NCI-H1417 treated with DMSO at 0.1 percent for 48 hours (cell line): Measurements from ENCODE around the gene PTH2.

Source experiments
- DNase-seq: peaks from one replicate; lab custom pipeline; 2025; lab: John Stamatoyannopoulos, UW

PTH2 gene

DNA sequence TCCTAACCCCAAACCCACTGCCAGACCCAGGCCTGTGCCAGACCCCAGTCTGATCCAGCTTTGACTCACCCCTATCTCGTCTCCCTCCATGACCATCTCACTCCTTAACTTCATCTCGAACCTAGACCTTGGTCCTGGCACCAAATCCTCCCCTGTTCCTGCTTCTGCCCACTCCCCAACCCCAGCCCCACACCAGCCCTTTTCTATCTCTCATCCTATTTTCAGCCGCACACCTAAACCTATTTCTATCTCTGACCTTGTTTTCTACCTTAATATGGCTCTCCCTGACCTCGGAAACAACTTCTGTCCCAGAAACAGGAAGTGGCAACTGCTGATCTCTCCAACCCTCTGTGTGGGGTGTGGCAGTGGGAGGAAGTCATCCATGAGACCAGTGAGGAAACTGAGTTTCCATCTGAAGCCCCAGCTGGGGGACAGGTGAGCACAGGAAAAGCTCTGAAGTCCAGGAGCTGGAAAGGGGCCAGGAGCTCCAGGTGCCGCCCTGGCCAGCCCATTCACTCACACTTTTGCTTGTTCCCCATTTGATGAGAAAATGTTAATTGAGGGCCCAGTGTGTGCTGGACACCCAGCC lies 13.7 kb downstream of the PTH2 start:
- no peak for DNase-seq

DNA sequence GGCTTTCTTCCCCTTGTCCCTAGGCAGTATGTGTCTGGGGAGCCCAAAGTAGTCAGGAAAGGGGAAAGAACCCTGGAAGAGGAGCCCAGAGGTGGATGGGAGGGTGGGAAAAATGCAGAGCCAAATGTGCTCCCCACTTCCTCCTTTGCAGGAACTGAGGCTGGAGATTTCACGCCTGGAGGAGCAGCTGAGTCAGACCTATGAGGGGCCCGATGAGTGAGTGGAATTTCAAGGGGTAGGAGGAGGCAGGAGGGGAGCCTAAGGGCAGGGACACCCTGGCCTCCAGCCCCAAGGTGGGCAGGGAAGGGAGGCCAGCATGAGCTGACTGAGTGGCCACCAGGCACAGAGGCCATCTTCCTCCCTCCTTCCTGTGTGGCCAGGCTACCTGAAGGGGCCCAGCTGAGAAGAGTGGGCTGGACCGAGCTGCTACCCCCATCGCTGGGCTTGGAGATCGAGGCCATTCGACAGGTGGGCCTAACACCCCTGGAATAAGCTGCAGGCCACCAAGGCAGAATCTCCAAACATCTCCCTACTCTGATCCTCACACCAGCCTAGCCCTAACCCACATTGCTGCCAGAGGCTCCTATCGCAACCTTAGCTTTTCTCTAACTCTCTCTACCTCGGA lies 14.3 kb downstream of the PTH2 start:
- no peak for DNase-seq

- DNase-seq: no peak
These were observed 15.7 kb downstream of the PTH2 start for GRCh38 chr19:49407482-49408015.

DNA sequence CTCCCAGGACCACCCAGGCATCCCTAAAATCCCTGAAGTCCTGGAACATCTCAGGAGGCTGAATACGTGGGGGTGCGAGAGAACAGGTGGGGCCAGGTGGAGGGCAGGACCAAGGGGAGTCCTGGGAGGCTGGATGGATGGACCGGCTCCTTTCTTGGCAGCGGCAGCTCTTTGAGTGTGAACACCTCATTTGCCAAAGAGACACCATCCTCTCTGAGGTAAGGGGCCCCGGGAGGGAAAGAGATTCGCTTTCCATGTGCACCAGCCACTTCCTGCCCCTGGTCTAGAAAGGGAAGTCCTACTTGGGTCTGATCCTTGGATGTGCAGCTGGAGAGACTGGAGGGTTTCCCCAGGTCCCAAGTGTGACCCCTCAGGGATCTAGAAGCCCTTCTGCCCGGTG lies 16.2 kb downstream of the PTH2 start:
- DNase-seq: no peak

GRCh38 chr19:49403404-49404187 lies 19.6 kb downstream of the PTH2 start:
- no peak for DNase-seq

- no peak for DNase-seq
These were observed 23.2 kb downstream of the PTH2 start for GRCh38 chr19:49400029-49400428.

DNA sequence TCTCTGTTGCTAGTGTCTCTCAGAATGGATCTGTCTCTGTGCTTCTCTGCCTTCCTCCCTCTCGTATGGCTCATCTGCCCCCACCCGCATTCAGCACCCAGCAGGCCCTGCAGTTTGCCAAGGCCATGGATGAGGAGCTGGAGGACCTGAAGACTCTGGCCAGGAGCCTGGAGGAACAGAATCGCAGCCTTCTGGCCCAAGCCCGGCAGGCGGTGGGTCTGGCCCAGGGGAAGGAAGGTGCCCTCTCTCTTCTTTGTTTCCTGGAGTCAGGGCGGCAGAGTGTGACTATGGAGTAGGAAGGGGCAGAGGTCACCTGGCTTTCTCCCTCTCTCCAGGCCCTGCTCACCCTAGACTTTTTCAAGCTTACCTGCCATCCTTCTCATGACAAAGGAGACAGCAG lies 24.3 kb downstream of the PTH2 start:
- no peak for DNase-seq

- DNase-seq: no peak
These were observed 25.1 kb downstream of the PTH2 start for GRCh38 chr19:49398001-49398615.

DNA sequence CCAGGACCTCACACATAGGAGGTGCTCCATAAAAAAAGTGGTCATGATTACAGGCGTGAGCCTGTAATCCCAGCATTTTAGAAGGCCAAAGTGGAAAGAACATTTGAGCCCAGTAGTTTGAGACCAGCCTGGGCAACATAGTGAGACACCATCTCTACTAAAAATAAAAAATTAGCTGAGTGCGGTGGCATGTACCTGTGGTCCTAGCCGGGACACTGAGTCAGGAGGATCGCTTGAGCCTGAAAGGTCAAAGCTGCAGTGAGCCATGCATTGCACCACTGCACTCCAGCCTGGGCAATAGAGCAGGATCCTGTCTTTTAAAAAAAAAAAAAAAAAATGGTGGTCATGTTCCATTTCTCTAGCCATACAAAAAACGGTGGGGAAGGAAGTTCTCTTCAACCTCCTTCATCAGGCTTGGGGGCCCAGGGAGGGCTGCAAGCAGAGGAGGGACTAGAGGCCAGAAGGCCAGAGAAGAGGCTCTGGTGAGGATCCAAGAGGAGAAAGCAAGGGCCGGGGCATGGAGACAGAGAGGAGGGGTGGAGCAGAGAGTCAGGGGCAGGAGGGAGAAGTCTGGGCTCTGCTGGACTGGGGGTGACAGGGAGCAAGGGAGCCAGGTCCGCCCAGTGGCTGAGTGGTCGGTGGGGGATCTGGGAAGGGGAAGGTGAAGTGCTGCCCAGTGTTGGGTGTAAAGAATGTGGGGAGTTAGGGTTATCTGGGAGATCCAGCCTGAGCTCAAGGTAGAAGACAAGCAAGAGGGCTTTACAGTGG lies 26.3 kb downstream of the PTH2 start:
- DNase-seq: no peak

DNA sequence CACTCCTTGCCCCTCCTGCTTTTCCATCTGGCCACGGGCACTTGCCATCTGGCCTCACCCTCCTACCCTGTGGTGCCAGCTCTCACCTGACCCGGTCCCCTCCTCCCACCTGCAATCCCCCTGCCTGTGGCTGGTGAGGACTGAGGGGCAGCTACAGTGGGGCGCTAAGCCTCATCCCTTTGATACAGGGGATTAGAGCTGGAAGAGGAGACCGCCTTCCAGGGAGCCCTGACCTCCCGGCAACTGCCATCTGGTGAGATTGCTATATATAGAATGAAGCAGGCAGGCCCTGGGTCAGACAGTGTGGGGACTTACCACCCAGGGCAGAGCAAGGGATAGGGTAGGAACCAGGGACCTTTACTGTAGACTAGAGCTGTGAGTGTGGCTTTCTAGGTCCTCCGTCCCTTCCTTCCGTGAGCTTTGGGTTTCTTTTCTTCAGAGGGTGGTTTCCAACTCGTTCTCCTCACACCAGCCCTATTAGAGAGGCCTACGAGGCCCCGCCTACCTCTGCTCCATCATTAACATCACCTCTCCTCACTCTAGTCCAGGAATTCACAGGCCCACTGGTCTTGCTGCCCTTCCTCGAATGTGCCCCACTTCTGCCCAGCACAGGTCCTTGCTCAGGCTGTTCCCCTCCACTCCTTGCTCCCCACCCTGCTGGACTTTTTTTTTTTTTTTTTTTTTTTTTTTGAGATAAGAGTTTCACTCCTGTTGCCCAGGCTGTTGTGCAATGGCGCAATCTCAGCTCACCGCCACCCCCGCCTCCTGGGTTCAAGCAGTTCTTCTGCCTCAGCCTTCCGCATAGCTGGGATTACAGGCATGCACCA lies 27.4 kb downstream of the PTH2 start:
- DNase-seq: no peak

DNA sequence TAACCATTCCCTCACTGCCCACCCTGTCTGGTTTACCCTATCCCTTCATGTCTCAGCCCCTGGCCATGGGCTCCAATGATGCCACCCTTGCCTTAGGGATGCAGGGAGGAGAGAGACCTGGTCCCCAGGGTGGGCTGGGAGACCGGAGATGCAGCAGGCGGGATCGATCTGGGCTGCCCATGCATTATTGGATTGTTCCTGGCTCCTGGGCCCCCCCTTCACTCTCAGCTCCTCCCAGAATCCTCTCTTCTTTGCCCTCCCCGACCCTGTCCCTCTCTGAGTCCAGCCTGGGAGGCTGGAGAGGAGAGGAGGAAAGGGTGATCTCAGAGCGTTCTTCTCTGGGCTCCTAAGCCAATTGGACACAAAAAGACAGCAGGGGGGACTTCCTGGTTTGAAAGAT lies 29.4 kb downstream of the PTH2 start:
- DNase-seq: no peak

DNA sequence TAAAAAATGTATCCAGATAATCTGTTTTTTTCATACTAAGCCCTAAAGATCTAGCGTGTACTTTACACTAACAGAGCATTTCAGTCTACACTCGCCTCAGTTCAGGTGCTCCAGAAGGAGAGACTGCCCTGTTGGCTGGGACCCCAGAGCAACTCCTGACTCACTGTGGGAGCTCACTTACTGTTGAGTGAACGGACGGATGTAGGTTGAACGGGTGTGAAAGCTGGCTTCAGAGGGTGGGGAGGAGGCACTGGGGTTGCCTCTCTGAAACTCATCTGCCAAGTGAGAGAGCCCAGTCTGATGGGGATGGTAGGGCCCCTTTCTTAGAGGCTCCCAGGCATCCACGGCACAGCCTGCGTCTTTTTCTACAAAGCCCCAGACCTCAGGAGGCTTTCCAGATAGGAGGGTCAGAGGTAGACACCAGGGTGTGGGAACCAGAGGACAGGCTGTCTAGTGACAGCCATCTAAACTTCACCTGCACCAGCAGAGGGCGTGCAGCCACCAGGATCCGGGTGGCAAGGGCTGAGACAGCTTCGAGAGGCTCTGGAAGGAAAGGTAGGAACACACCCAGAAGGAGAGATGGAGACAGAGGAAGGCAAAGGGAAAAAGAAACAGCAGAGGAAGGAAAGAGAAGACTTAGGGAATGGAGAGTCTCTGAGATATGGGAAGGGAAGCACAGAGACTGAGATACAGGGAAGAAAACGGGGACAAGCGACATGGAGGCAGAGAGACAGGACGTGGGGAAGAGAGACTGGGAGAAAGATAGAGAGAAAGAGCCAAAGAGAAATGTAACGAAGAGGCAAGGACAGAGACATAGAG lies 31.5 kb downstream of the PTH2 start:
- no peak for DNase-seq

- DNase-seq: no peak
These were observed 32.3 kb downstream of the PTH2 start for GRCh38 chr19:49390929-49391359.

- DNase-seq: no peak
These were observed 32.9 kb downstream of the PTH2 start for GRCh38 chr19:49390131-49390928.

DNA sequence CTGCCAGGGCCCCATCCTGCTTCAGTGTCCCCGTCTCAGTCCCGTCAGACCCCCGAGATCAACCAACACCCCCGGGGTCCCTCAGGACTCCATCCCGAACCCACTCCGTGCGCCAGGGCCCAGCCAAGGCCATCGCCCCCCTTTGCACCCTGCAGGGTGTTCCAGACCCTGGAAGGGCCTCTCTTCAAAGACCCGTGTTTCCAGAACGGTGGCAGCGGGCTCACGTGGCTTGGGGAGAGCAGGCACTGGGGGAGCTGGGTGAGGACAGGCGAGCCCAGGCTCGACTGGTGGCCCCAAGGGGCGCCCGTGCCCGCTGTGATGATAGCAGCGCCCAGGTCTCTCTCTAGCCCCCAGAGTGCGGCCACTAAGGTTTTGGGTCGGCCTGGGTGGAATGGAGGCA lies 33.8 kb downstream of the PTH2 start:
- DNase-seq: no peak

- no peak for DNase-seq
These were observed 35.3 kb downstream of the PTH2 start, which contains the start of gene KASH5 for GRCh38 chr19:49387936-49388372. TSS of gene KASH5 (plus strand) at chr19:49388249. CDS start at chr19:49390884, 2,635 bp downstream.

DNA sequence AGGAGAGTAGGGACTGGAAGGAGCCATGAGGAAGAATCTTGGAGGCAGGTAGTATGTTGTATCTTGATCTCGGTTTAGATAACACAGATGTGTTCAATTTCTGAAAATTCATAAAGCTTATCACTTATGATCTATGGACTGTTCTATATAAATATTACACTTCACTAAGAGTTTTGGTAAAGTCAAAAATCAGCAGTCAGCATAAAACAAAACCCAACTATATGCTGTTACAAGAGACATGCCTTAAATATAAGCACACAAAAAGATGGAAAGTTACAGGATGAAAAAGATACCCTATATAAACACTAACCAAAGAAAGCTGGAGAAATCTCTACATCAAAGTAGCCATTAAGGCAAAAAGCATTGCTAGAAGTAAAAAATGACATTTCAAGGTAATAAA lies 39.6 kb downstream of the PTH2 start:
- DNase-seq: no peak

- DNase-seq: no peak
These were observed 40.6 kb downstream of the PTH2 start for GRCh38 chr19:49382639-49383038.

- no peak for DNase-seq
These were observed 42.9 kb downstream of the PTH2 start for GRCh38 chr19:49380391-49380790.
